Uterus (tissue), 4 donors: ENCODE data around the gene CD300H. TPM values are rescaled to one million over a fixed set of nuclear protein-coding genes. Genes with fewer than 3 reads are reported as not detected.

ENCODE experiments used
- DNase-seq, 2 donors: peaks; one replicate each; pipeline ENCODE4 v3.0.0-alpha.2; 2019 to 2020
- H3K27ac ChIP-seq, 2 donors: fragments of 200-600 bp; sonication (generic); 1 replicate in 1 of 2; 2 replicates in 1 of 2; pipeline ENCODE4 v1.5.1; 2016 to 2018
- H3K27me3 ChIP-seq, 2 donors: fragments of 200-600 bp; sonication (generic); one replicate each; pipeline ENCODE4 v1.5.1; 2018 to 2019; ENCODE audit warnings: control low read depth in 1 of 2
- H3K36me3 ChIP-seq, 2 donors: fragments of 200-600 bp; sonication (generic); one replicate each; pipeline ENCODE4 v1.5.1; 2019; ENCODE audit warnings: control low read depth in 1 of 2
- H3K4me1 ChIP-seq, 2 donors: fragments of 200-600 bp; sonication (generic); one replicate each; pipeline ENCODE4 v1.5.1; 2018 to 2019; ENCODE audit warnings: control low read depth in 1 of 2
- H3K4me3 ChIP-seq, 2 donors: fragments of 200-600 bp; sonication (generic); 1 replicate in 1 of 2; 2 replicates in 1 of 2; pipeline ENCODE4 v1.5.1; 2018 to 2019; ENCODE audit warnings: mild to moderate bottlenecking in 1 of 2
- H3K9me3 ChIP-seq, 2 donors: fragments of 200-600 bp; sonication (generic); one replicate each; pipeline ENCODE4 v1.5.1; 2019; ENCODE audit warnings: control low read depth in 1 of 2
- CTCF ChIP-seq, 4 experiments: fragments of 200-600 bp in 2 of 4; fragments of 450-650 bp in 2 of 4; sonication (generic) in 2 of 4; IDR thresholded peaks; one replicate each; pipeline ENCODE4 v1.5.1; 2016 to 2019; ENCODE audit warnings: antibody characterized with exemption in 4 of 4, mild to moderate bottlenecking in 2 of 4, moderate library complexity in 1 of 4
- POLR2A ChIP-seq, 2 donors: fragments of 450-650 bp; IDR thresholded peaks; one replicate each; pipeline ENCODE4 v1.6.1; 2016; ENCODE audit warnings: antibody characterized with exemption in 2 of 2, mild to moderate bottlenecking in 1 of 2, moderate library complexity in 1 of 2
- intact Hi-C: fragments of 100-400 bp; cut with DNase I; formaldehyde crosslinking; loops from one replicate; pipeline ENCODE4 v1.15.1; 2023; ENCODE audit warnings: low total_unique reads
- total RNA-seq, 4 donors: library from RNA; depleted of rRNA in 3 of 4; stranded (reverse); fragments of >200 nt in 3 of 4; gene quantifications; one replicate each; pipeline versions ENCODE4 v1.1.0 to v1.2.4, GENCODE V29; 2014 to 2023
- donor health status: DM: yes; HTN: yes; CAD: no.

The CD300H gene
- total RNA-seq, 4 donors from 2014 or later, result not detected

- Histone ChIP-seq H3K27ac (no peak overlapping the region), H3K4me1 (no peaks in the 10 kb centered on the region), H3K27me3 (no peaks in the 10 kb centered on the region), H3K4me3 (no peak overlapping the region), H3K36me3 (no peaks in the 10 kb centered on the region), H3K9me3 (no peaks in the 10 kb centered on the region)
- TF ChIP-seq POLR2A (IDR thresholded peaks at IDR 0.05) (no peak), CTCF (IDR thresholded peaks at IDR 0.05) (no peak)
- peak in 1 of 2 donors; percentile 20 for DNase-seq
- intact Hi-C loops, result no loop called here
Observed at GRCh38 chr17:74569020-74570003, 2.0 kb upstream of the CD300H start.

- no peak overlapping the region for H3K4me3 ChIP-seq
- no peak overlapping the region for H3K27ac ChIP-seq
- intact Hi-C loops, result no loop called here
- no peak for DNase-seq
- H3K36me3 ChIP-seq, result no peaks in the 10 kb centered on the region
- no peaks in the 10 kb centered on the region for H3K27me3 ChIP-seq
- no peak for TF ChIP-seq CTCF (IDR thresholded peaks at IDR 0.05)
- no peak for TF ChIP-seq POLR2A (IDR thresholded peaks at IDR 0.05)
- no peaks in the 10 kb centered on the region for H3K4me1 ChIP-seq
- H3K9me3 ChIP-seq, result no peaks in the 10 kb centered on the region
Observed at GRCh38 chr17:74568106-74568873, 981 bp upstream of the CD300H start.

GRCh38 chr17:74566132-74566753, 1.1 kb downstream of the CD300H start:
- no peaks in the 10 kb centered on the region for H3K27me3 ChIP-seq
- intact Hi-C loops, result no loop called here
- DNase-seq, result no peak

GRCh38 chr17:74565126-74565525, 2.2 kb downstream of the CD300H start:
- Histone ChIP-seq H3K27me3 (no peaks in the 10 kb centered on the region), H3K36me3 (no peaks in the 10 kb centered on the region), H3K4me1 (no peaks in the 10 kb centered on the region), H3K27ac (no peak overlapping the region), H3K9me3 (no peaks in the 10 kb centered on the region), H3K4me3 (no peak overlapping the region)
- intact Hi-C loops, result no loop called here
- no peak for TF ChIP-seq CTCF (IDR thresholded peaks at IDR 0.05)
- TF ChIP-seq POLR2A (IDR thresholded peaks at IDR 0.05), result no peak
- no peak for DNase-seq

More at GRCh38 chr17:74566132-74566753, 1.1 kb downstream of the CD300H start:
- Histone ChIP-seq H3K36me3 (no peaks in the 10 kb centered on the region), H3K4me3 (no peak overlapping the region), H3K9me3 (no peaks in the 10 kb centered on the region), H3K27ac (no peak overlapping the region), H3K4me1 (no peaks in the 10 kb centered on the region)
- TF ChIP-seq POLR2A (IDR thresholded peaks at IDR 0.05) (no peak), CTCF (IDR thresholded peaks at IDR 0.05) (peak in 1 of 4 experiments; percentile 27)
